Thyroid gland (tissue), 4 donors: ENCODE data around the gene CCDC63. TPM values are rescaled to one million over a fixed set of nuclear protein-coding genes. Genes with fewer than 3 reads are reported as not detected.

ENCODE experiments used
- DNase-seq, 2 donors: peaks; one replicate each; pipeline ENCODE4 v3.0.0-alpha.2; 2019
- H3K27ac ChIP-seq, 3 donors: fragments of 200-600 bp; sonication (generic); 1 replicate in 2 of 3; 2 replicates in 1 of 3; pipeline ENCODE4 v1.5.1; 2016 to 2019; ENCODE audit warnings: mild to moderate bottlenecking in 1 of 3, moderate library complexity in 1 of 3
- H3K27me3 ChIP-seq: fragments of 200-600 bp; sonication (generic); one replicate; pipeline ENCODE4 v1.5.1; 2019
- H3K36me3 ChIP-seq, 2 donors: fragments of 200-600 bp; sonication (generic); one replicate each; pipeline ENCODE4 v1.5.1; 2016 to 2019
- H3K4me1 ChIP-seq, 2 donors: fragments of 200-600 bp; sonication (generic); one replicate each; pipeline ENCODE4 v1.5.1; 2017 to 2019
- H3K4me3 ChIP-seq, 3 donors: fragments of 200-600 bp; sonication (generic); replicated peaks in 1 of 3; 1 replicate in 2 of 3; 2 replicates in 1 of 3; pipeline ENCODE4 v1.5.1; 2016; ENCODE audit warnings: mild to moderate bottlenecking in 1 of 3
- H3K9me3 ChIP-seq: fragments of 200-600 bp; sonication (generic); one replicate; pipeline ENCODE4 v1.5.1; 2017
- POLR2A ChIP-seq, 2 donors: fragments of 450-650 bp; IDR thresholded peaks; one replicate each; pipeline ENCODE4 v1.6.1; 2017; ENCODE audit warnings: antibody characterized with exemption in 2 of 2, mild to moderate bottlenecking in 2 of 2, moderate library complexity in 1 of 2
- WGBS, 2 donors: methylation state at CpG; one replicate each; pipeline ENCODE4 v1.1.5; 2017; 5-methylcytosine and 5-hydroxymethylcytosine counted together
- intact Hi-C: fragments of 100-400 bp; cut with DNase I; formaldehyde crosslinking; loops from one replicate; pipeline ENCODE4 v1.15.1; 2023
- total RNA-seq, 4 donors: library from RNA; depleted of rRNA; stranded (reverse); fragments of >200 nt; gene quantifications; one replicate each; pipeline ENCODE4 v1.2.3, GENCODE V29; 2016
- TF ChIP-seq, protein P1 (sequence below), 6 experiments: fragments of 200-600 bp in 3 of 6; fragments of 450-650 bp in 3 of 6; sonication (generic) in 3 of 6; IDR thresholded peaks; one replicate each; pipeline ENCODE4 v1.5.1; 2016 to 2019; ENCODE audit warnings: antibody characterized with exemption in 6 of 6, mild to moderate bottlenecking in 2 of 6, inconsistent platforms in 1 of 6, moderate library complexity in 1 of 6

CCDC63 gene
- total RNA-seq, 4 donors from 2014 or later: not detected

DNA sequence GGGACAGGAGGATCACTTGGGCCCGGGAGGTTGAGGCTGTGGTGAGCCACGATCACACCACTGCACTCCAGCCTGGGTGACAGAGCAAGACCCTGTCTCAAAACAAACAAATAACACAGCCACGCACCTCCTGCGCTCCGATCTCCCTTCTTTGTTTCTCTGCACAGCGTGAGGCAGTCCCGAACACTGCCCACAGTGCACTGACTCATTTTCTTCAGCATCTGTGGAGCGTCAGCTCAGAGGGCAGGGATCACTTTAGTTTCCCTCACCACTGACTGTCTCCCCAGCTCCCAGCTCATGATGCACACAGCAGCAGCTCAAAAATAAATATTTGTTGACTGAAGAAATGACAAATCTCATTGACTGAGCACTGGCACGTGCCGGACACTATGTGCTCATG, 74.5 kb downstream of the CCDC63 start:
- Histone ChIP-seq H3K27ac (no peak overlapping the region), H3K9me3 (no peaks in the 10 kb centered on the region), H3K27me3 (no peaks in the 10 kb centered on the region), H3K36me3 (no peaks in the 10 kb centered on the region), H3K4me1 (no peaks in the 10 kb centered on the region), H3K4me3 (no peak overlapping the region)
- 79 to 84% methylated on average over 10 of the region's 10 CpGs for WGBS, 2 donors
- intact Hi-C loops: no loop called here
- TF ChIP-seq POLR2A (IDR thresholded peaks at IDR 0.05): no peak
- TF ChIP-seq, protein P1, sequence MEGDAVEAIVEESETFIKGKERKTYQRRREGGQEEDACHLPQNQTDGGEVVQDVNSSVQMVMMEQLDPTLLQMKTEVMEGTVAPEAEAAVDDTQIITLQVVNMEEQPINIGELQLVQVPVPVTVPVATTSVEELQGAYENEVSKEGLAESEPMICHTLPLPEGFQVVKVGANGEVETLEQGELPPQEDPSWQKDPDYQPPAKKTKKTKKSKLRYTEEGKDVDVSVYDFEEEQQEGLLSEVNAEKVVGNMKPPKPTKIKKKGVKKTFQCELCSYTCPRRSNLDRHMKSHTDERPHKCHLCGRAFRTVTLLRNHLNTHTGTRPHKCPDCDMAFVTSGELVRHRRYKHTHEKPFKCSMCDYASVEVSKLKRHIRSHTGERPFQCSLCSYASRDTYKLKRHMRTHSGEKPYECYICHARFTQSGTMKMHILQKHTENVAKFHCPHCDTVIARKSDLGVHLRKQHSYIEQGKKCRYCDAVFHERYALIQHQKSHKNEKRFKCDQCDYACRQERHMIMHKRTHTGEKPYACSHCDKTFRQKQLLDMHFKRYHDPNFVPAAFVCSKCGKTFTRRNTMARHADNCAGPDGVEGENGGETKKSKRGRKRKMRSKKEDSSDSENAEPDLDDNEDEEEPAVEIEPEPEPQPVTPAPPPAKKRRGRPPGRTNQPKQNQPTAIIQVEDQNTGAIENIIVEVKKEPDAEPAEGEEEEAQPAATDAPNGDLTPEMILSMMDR (IDR thresholded peaks at IDR 0.05): no peak
- DNase-seq: no peak

DNA sequence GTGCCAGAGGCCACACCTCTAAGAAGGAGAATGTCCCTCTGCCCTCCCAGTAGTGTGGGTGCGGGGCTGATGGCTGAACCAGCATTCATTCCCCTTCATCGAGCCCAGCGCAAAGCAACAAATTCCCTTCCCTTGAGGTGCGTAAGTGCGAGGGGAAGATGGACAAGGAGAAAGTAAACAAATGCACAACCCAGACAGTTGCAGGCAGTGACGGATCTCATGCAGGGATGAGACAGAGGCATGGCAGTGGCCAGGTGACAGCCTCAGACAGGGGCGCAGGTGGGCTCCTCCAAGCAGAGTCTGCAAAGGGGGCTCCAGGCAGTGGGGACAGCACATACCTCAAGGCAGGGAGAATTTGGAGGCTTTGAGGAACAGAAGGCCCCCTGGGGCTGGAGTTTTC, 75.9 kb downstream of the CCDC63 start:
- Histone ChIP-seq H3K9me3 (no peaks in the 10 kb centered on the region), H3K36me3 (no peaks in the 10 kb centered on the region), H3K4me1 (no peaks in the 10 kb centered on the region), H3K27ac (no peak overlapping the region), H3K4me3 (no peak overlapping the region), H3K27me3 (no peaks in the 10 kb centered on the region)
- intact Hi-C loops: no loop called here
- no peak for DNase-seq
- TF ChIP-seq, protein P1 (IDR thresholded peaks at IDR 0.05): no peak
- no peak for TF ChIP-seq POLR2A (IDR thresholded peaks at IDR 0.05)
- WGBS, 2 donors: 62 to 67% methylated on average over 7 of the region's 7 CpGs

DNA sequence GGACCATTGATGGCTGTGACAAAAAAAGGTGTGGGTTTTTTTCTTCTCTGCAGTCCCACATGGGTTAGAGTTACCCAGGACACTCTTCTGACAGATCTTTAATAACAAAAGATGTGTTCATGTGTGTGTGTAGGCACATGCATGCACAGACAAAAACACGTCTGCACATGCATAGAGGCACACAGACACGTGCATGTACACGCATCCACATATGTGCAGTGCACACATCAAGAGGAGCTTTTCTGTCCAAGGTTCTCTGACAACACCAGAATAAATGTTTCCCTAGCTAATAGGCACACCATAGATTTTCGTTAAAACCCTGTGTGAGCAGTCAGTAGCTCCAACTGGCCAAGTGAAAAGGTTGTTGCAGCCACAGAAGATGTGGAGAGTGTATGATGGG, 76.4 kb downstream of the CCDC63 start:
- Histone ChIP-seq H3K4me3 (no peak overlapping the region), H3K36me3 (no peaks in the 10 kb centered on the region), H3K4me1 (no peaks in the 10 kb centered on the region), H3K9me3 (no peaks in the 10 kb centered on the region), H3K27ac (no peak overlapping the region), H3K27me3 (no peaks in the 10 kb centered on the region)
- intact Hi-C loops: no loop called here
- WGBS, 2 donors: 89 to 95% methylated on average over 4 of the region's 4 CpGs
- DNase-seq: no peak
- TF ChIP-seq POLR2A (IDR thresholded peaks at IDR 0.05): no peak
- TF ChIP-seq, protein P1 (IDR thresholded peaks at IDR 0.05): no peak

DNA sequence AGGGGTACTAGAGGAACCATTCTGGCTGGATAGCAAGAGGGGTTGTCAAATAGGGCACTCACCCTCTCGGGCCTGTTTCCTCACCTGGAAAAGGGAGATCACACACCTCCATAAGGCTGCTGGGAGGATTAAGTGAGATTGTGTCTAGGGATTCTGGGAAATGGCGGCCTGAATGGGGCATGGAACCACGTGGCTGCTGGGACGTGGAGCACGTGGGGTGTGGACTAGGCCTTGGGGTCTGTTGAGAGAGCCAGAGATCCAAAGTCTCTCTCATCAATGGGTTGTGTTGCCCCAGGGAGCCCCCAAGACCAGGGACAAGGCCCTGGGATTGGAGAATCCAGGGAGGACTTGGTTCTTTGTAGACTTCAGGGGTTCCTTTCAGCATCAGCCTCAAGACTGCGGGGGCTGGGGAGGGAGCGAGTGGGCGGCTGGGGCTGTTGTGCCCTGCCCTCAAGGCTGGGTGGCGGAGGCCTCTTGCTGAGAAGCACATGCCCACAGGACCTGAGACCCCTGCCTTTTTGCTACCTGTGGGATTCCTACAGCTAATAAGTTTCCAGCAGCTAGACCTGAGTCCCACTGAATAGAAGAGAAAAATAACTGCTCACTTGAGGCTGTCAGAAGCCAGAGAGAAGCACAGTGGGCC, 77.0 kb downstream of the CCDC63 start:
- intact Hi-C loops: no loop called here
- WGBS, 2 donors: 93 to 96% methylated on average over 9 of the region's 9 CpGs
- Histone ChIP-seq H3K9me3 (no peaks in the 10 kb centered on the region), H3K36me3 (no peaks in the 10 kb centered on the region), H3K27me3 (no peaks in the 10 kb centered on the region), H3K4me3 (no peak overlapping the region), H3K4me1 (no peaks in the 10 kb centered on the region), H3K27ac (no peak overlapping the region)
- TF ChIP-seq, protein P1 (IDR thresholded peaks at IDR 0.05): no peak
- no peak for TF ChIP-seq POLR2A (IDR thresholded peaks at IDR 0.05)
- DNase-seq: no peak

DNA sequence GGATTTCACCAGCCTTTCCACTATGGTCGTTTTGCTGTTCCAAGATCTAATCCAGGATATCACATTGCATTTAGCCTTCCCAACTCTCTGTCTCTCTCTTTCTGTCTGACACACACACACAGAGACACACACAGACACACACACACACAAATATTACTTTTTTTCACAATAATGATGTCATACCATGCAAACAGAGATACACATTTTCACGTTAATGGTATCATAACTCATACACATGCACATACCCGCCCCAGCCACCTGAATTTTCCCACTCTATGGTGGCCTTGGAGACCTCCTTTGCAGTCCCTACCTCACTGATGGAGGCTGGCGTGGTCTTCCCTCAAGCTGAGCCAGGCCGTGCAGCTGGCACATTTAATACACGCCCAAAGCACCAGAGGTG, 80.8 kb downstream of the CCDC63 start:
- TF ChIP-seq, protein P1 (IDR thresholded peaks at IDR 0.05): no peak
- no peak for TF ChIP-seq POLR2A (IDR thresholded peaks at IDR 0.05)
- no peak for DNase-seq
- Histone ChIP-seq H3K27ac (no peak overlapping the region), H3K9me3 (no peaks in the 10 kb centered on the region), H3K36me3 (no peaks in the 10 kb centered on the region), H3K4me3 (no peak overlapping the region), H3K27me3 (no peaks in the 10 kb centered on the region), H3K4me1 (no peaks in the 10 kb centered on the region)
- WGBS, 2 donors: 73 to 75% methylated on average over 6 of the region's 6 CpGs
- intact Hi-C loops: no loop called here
